NCI-H2029 (cell line): ENCODE results near the gene TMEM222.

ENCODE experiments used
- DNase-seq: peaks from one replicate; lab custom pipeline; 2025; lab: John Stamatoyannopoulos, UW

The TMEM222 gene

DNA sequence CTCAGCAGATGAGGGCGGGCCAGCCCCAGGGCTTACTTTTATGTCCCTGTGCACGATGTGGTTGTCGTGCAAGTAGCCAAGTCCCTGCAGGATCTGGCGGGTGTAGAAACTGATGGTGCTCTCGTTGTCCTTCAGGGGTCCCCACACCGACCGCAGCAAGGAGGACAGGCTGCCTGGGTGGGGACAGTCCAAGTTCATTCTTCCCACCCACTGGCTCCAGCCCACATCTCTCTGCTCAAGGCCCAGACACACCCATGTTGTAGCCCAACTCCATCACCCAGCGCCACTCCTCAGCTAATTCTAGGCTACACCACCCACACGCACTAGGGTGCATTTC lies 37.8 kb downstream of the TMEM222 start:
- no peak for DNase-seq

DNA sequence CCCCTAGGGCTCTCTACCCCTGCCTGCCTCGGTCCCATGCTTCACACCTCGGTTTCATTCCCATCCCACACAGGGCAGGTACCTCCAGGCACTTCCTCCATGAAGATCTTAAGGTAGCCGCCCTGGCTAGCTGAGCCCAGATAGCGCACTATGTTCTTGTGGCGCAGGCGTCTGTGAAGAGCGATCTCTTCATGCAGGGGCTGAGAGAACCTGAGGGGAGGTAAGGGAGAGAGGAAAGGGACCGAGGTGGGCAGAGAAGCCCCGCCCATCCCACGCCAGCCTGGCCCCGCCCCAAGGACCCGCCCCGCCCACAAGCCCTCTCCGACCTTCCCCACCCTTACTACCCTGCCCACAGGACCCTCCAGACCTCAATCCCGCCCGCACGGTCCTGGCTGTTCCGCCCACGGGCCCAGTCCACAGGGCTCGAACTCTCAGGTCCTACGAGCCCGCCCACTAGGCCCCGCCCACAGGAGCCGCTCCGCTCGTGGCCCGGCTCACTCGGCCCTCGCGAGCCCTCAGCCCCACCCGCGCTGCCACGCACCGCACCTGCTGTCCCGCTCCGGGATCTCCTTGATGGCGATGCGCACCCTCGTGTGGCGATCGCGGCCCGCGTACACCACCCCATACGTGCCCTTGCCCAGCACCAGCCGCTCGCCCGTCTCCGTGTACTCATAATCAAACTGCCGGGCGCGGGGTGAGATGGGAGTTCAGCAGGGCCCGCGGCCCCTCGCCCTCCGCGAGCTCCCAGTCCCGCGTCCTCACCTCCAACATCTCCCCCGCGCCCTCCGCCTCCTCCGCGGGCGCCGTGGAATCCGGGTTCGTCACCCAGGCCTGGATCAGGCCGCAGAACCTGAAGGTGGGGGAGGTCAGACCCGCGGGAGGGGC lies 38.4 kb downstream of the TMEM222 start:
- DNase-seq, result no peak

DNA sequence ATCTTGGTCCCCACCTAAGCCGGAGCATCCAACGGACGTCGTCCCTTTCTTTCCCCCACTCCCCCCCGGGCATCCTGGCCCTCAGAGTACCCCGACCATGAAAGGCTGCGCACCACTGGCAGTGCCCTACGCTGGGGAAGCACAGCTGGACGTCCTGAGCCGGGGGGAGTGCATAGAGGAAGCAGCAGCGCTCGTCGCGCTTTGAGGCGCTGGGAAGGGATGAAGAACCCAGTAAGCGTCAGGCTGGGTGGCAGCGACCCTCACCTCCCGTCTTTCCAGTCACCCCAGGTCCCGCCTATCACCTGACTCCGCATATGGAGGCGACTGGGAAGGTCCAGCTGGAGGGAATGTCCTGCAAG lies 39.1 kb downstream of the TMEM222 start:
- no peak for DNase-seq

DNA sequence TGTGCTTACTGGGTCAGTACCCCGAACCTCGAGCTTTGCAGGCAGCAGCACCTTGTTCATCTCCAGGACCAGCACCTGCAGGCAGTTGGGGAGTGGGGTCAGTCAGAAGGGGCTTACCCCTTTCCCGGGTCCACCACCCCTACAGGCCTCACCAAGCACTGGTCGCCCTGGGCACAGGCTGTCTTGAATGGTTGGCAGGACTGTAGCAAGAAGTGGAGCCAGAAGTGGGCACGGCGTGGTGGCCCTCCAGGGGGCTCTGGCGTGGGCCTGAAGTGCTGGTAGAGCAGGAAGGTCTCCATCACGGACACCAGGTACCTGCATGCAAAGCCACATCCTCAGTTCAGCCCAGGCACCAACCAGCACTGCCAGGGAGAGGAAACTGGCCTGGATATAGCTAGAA lies 39.6 kb downstream of the TMEM222 start:
- no peak for DNase-seq

DNA sequence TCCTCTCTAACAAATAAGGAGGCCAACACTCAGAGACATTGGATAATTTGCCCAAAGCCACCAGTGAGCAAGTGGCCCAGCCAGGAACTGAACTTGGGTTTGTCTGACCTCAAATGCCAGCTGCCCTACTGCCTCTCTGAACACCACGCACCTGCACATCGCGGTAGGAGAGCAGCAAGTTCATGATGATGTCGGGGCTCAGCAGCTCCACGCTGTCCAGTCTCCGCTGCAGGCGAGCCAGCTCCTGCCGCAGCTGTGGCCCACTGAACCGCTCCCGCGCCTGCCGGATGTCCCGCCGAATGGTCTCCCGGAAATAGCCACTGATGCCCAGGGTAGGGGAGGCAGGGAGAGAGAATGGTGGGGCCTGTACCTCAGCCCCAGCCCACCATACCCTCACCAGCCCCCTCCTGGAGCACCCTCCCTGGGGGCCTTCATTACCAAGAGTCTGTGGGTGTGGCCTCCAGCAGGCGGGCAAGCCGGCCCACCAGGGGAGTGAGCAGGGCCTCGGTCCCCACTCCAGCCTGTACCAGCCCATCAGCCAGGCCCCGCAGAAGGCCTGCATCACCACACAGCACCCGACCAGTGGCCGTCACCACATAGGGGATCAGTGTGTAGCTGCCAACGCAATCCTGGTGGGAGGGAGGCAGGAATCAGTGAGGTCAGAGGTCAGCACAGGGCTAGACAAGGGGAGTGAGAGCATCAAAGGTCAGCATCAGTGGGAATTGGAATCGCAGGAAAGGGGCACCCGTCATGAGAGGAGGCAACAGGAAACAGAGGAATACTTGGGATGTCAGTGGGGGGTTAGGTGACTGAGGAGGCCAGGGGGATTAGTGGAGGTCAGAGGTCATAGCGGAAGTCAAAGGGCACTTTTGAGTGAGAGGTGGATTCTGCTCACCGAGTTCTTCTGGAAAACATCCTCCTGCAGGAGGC lies 42.1 kb downstream of the TMEM222 start:
- DNase-seq, result no peak

DNA sequence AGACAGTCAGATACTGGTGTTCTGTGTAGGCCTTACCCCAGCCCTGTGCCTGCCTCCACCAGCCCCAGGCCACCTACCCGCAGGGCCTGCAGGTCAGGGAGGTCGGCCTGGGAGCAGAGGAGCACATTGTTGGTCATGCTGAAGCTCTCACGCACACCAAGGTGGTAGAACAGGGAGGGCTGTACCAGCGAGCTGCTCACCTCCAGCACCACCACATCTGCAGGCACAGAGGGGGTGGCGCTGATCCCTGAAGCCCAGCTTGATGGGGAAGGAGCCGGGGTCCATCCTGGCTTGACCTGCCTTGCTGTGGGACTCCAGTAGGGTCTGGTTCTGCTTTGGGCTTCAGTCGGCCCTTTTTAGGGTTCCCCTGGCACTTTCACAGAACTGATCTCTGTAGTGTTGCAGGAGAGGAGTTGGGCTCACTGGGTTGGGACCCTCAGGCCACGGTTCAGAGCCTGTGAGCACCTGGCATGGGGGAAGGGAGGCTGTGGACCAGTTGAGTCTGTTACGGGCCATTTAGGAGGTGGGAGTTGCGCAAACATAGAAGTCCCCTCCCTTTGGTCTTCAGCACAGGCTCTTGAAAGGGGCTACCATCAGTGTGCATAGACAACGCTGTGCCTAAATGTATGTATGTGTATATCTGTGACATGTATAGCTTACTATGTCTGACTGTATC lies 42.9 kb downstream of the TMEM222 start:
- no peak for DNase-seq

DNA sequence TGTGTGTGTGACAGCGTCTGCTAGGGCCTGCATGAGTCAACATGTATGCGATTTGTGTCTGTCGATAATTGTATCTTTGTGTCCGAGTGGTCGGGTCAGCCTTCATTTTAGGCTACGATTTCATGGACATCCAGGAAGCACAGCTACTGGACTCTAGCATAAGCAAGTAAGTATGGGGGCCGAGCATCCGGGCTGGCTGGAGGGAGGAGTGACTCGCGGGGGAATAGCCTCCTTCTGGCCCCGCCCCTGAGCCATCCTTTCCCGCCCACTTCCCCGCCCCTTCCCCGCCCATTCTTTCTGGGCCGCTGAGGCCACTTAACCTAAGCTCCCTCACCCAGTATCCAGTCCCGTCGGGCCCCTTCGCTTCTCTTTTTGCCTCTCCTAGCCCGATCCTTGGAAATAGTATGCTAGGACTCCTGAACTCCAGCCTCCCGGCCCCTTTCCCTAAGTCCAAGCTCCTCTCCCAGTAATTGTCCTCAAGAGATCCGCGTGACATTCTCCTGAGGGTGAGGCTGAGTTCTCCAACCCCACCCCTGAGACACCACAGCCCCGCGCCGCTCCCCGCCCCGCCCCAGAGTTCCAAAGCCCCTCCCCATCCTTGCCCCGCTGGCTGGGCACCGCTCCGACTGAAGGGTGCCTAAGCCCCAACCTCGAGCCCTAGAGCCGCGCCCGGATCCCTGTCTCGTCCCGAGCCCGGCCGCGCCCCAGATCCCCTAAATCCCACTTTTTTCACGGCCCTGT lies 43.6 kb downstream of the TMEM222 start:
- peak; percentile 75 for DNase-seq

DNA sequence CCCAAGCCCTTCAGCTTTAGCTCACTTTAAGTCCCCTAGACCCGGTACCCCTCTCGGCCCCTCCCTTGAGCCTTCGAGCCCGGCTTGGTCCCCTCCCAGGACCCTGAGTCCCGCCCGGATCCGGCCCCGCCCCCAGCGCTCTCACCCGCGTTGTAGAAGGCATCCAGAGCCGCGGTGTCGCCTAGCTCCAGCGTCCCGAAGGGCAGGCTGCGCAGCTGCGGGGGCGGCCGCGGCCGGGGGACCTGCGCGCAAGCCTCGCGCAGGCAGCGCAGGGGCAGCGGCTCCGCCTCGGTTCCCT lies 44.1 kb downstream of the TMEM222 start:
- DNase-seq, result peak; percentile 49

DNA sequence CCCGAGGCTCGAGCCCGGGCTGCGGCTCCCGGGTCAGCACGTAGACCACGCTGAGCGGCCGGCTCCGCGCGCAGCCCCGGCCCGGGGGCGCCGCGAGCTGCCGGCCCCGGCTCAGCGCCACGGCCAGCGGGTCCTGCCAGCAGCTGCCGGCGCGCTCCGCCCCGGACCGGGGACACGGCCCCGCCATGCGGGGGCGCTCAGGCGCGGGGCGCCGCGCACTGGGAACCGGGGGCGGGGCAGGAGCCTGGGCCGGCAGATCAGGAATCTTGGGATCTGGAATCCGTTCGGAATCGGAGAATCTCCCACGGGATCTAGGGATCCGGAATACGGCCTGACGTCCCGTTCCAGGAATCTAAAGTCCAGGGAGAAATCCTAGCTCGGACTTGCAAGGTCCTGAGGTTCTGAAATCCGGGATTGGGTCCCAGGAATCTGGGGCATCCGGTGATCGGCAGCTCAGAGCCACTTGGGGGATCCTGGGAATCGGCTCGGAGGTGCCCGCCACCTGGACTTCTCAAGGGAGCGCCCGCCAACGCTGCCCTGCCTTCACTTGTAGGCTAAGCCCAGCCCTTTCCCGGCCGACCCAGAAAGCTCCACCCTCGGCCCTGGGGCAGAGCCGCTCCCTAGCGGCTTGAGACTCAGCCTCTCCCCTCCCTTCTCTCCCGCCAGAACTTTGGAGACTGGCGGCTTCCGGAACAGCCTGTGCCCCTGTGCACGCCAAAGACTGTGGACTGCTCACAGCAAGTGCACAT lies 44.6 kb downstream of the TMEM222 start, which contains the start of gene MAP3K6:
TSS of gene MAP3K6 (minus strand) at position 551 of the 749 bp plus-strand sequence. CDS start at position 187, 364 bp downstream.
- peak; percentile 60 for DNase-seq

DNA sequence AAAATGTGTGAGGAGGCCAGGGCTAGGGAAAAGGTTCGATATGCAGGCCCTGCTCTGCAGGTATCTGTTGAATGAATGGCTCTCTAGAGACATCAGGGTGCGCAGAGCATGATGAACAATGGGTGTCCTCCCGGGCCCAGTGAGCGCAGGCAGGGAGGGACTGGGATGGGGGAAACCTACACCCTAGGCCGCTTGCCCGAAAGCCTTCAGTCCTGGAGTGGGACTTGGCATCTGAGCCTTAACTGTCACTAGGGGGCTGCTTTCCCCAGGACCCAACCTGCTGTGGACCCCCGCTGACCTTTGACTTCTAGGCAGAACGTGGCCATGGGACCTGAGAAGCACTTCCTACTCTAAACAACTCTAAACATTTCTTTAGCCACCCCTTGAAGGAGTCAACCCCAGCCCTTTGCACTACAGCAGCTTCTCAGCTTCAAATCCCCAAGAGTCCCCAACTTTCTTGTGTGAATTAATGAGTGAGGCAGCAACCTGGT lies 45.2 kb downstream of the TMEM222 start:
- DNase-seq, result no peak

DNA sequence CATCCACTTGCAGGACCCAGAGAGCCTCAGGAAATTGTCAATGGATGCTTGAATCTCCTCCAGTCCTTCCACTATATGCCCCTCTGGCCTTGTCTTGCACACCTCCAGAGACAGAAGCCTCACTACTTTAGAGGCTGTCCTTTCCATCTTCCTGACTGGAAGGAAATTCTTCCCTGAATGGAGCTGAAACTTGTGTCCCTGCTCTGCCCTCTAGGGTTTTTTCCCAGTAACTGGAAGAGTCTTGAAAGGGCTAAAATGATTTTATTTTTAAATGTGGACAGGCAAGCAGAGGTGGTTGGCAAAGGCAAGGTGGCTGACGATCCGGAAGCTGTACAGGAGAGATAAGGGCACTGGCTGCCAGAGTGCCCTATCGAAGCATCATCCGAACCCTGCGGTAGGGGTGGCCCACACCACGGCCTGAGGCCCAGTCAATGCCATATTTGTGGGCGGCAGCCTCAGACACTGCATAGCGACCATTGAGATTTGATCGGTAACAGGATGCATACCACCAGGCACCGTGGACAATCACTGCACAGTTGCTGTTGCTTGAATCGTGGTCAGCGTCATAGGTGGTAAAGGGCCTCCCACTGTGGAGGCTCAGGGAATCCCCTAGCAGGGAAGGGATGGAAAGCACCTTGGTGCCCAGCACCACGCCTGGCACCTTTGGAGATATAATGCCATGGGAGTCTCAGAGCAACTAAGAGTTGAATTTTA lies 47.1 kb downstream of the TMEM222 start:
- no peak for DNase-seq

DNA sequence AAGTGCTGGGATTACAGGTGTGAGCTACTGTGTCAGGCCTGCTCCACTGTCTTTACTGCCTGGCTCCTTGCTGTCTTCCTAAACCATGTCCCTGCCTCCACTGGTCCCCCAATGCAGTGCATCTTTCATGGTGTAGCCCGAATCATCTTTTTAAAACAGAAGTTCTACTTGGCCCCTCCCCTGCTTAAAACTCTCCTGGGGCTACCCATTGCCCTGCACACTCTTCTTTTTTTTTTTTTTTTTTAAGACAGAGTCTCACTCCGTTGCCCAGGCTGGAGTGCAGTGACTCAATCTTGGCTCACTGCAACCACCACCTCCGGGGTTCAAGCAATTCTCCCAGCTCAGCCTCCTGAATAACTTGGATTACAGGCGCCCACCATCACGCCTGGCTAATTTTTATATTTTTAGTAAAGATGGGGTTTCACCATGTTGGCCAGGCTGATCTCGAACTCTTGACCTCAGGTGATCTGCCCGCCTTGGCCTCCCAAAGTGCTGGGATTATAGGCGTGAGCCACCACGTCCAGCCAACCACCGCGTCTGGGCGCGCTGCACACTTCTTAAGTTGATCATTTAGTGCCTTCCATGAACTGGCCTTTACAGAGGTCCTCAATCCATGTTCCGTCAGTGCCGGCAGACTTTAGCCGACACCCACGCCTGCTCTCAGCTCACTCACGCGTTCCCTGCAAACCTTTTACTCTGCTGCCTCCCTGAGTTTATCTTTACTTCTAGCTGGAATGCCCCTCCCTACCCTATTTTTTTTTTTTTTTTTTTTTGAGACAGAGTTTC lies 50.3 kb downstream of the TMEM222 start:
- DNase-seq, result no peak

DNA sequence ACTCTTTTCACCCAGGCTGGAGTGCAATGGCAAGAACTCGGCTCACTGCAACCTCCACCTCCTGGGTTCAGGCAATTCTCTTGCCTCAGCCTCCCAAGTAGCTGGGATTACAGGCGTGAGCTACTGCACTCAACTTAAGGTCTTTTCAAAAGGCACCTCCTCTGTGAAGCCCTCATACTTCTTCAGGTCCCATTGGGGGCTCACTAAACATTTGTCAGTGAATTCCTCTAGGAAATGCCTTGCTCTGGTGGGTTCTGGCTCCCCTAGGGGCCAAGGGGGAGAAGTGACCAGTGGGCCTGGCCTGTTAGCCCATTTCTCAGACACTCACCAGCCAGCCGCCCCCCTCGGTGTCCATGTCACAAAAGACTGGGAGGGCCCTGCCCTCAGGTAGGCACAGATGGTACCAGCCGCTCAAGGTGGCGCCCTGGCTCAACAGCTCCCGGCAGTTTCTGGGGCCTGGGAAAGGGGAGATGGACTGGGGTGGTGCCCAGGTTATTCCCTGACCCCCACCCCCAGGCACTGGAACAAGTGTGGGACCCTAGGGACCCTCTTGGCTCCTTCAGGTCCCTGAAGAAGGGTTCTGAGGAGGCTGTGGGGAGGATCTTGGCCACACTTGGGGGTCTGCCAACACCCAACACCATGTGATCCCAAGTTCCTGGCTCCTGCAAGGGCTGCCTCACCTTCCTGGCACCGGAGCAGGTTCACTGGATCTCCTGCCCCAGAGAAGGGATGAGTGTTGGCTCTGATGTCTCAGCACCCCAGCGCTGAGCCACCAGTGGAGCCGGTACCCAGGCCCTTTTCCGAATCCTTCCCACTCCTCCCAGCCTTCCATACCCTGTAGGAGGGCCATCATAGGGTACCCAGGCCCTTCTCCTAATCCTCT lies 51.1 kb downstream of the TMEM222 start:
- no peak for DNase-seq

DNA sequence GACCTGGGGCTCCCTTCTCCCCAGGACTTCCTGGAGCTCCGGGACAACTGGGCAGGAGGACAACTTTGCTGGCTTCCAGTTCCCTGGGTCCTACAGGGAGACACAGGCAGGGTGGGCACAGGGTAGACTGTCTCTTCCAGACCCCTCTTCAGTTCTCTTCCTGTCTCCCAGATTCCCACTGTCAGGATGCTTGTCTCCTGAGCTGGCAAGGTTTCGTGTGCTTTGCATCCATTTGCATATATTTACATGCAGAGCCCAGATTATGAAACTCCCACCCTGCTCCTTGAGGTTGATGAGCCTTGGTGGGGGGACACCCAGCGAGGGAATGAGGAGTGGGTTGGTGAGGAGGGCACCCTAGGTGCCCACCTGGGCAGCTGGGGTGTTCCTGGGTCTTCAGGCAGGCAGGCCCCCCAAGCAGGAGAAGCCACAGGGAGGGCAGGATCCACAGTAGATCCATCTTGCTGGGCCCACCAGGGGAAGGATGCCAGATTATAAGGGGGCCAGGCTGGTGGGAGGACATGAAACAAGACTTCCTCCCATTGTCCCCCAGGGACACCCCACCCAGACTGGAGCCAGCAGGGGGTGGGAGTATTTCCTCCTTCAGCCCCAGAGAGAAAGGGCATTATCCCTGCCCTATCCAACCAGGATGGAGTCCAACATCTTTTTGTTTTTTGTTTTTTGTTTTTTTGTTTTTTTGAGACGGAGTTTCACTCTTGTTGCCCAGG lies 52.6 kb downstream of the TMEM222 start, which contains the start of gene FCN3:
TSS of gene FCN3 (minus strand) at position 463 of the 725 bp plus-strand sequence. CDS start at position 457, 6 bp downstream.
- no peak for DNase-seq

DNA sequence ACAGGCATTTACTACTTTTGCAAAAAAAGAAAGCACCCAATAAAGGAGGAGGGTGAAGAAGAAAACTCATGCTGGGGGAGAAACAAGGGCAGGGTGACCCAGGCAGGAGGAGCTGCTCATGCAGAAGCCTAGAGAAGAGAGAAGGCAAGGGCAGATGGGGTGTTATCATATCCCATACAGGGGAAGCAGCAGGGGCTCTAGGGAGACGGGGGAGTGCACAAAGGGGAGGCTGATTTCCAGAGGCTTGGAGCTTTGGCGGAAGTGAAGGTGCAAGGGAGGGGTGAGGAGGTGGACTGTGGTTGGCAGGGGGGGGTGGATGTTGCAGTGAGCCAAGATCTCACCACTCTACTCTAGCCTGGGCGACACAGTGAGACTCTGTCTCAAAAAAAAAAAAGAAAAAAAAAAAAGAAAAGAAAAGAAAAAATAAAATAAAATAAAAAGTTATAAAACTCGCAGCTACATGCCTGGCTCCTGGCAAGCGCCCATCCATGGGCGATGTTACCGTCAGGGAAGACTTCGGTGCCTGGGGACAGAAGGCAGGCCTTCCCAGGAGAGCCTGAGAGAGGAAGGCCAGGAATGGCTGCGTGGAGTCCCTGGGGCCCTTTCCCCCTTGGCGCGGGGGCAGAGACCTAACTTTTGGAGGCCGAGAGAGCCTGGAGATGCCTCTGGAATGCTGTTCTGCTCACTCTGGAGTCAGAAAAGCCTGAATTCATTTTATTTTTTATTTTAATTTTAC lies 56.0 kb downstream of the TMEM222 start:
- no peak for DNase-seq

DNA sequence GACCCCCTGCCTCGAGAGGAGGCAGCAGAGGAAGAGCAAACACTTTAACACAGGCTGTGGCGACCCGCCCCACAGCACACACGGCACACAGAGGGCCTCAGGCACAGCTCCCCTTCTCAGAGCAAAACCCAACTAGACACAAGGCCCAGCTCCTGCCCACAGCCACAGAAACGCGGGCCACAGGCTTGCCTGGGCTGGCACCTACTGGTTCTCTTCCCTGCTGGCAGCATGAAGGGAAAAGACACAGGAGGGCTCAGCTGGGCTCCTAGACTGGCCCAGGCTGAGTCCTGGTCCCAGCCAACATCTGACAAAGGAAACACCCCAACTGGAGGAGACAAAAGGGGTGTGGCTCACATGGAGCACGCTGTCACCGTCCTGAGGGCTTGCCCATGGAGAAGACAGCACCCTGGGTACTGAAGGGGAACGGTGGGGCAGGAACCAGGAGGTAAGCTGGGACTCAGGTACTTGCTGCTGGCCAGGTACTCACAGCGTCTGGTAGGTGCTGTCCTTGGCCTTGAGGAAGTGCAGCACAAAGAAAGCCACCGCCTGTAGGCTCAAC lies 57.7 kb downstream of the TMEM222 start:
- DNase-seq, result no peak

DNA sequence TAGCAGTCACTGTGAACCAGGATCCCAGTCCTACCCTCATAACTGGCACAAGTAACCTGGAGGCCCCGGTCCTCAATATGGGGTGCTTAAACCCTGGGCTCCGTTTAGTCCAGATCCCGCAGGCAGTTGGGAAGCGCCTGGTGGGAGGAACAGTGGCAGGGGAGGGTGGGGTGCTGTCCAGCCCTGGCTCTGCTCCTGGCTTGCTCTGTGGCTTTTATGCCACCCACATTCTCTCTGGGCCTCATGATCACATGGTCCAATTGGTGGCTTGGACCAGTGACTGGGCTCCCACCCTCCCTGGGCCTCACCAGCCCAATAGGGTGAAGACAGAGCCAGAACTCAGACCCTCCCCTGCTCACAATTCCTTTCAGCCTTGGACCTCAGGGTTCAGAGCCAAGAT lies 58.3 kb downstream of the TMEM222 start:
- DNase-seq, result no peak
